ENCODE results near the gene RAD51B.

The RAD51B gene

GRCh38 chr14:68133856-68134255 is 314.3 kb downstream of the RAD51B start:
- ChIA-PET CTCF (no interaction called here), POLR2A (ENCODE audit: low non-redundant PET) (no interaction called here)
- no peak for TF ChIP-seq CTCF (conservative IDR thresholded peaks at IDR 0.05; ENCODE audit: low read depth)
- H3K27ac ChIP-seq, result no peak overlapping the region
- DNase-seq (ENCODE audit: low spot score), result no peak

GRCh38 chr14:68135028-68135427 is 315.4 kb downstream of the RAD51B start:
- ChIA-PET POLR2A (ENCODE audit: low non-redundant PET) (no interaction called here), CTCF (interaction anchor here (0.5 to 0.9 kb wide), 2 partner anchors 8 to 42 kb away, joined by 3 to 4 read pairs; no protein-coding TSS in a partner anchor)
- no peak for TF ChIP-seq CTCF (conservative IDR thresholded peaks at IDR 0.05; ENCODE audit: low read depth)
- H3K27ac ChIP-seq, result no peak overlapping the region
- DNase-seq (ENCODE audit: low spot score), result no peak

GRCh38 chr14:68135566-68135965 is 316.0 kb downstream of the RAD51B start:
- no peak overlapping the region; the same call in 1 of the 2 replicates for H3K27ac ChIP-seq
- DNase-seq (ENCODE audit: low spot score), result no peak
- ChIA-PET CTCF (interaction anchor here (0.5 to 0.9 kb wide), 2 partner anchors 9 to 42 kb away, joined by 3 to 4 read pairs; no protein-coding TSS in a partner anchor), POLR2A (ENCODE audit: low non-redundant PET) (no interaction called here)
- TF ChIP-seq CTCF (conservative IDR thresholded peaks at IDR 0.05; ENCODE audit: low read depth), result no peak

GRCh38 chr14:68137704-68138619 is 318.4 kb downstream of the RAD51B start:
- CTCF ChIA-PET, result no interaction called here
- peak; percentile 89 for DNase-seq (ENCODE audit: low spot score)
- no peak for TF ChIP-seq CTCF (conservative IDR thresholded peaks at IDR 0.05; ENCODE audit: low read depth)
- POLR2A ChIA-PET (ENCODE audit: low non-redundant PET), result interaction anchor here (0.6 kb wide), 1 partner anchor 650 kb away, joined by 5 read pairs; no protein-coding TSS in a partner anchor
- peak overlapping the region; percentile 94 for H3K27ac ChIP-seq

GRCh38 chr14:68139431-68140075 is 320.0 kb downstream of the RAD51B start:
- TF ChIP-seq CTCF (conservative IDR thresholded peaks at IDR 0.05; ENCODE audit: low read depth), result no peak
- no peak for DNase-seq (ENCODE audit: low spot score)
- H3K27ac ChIP-seq, result peak overlapping the region; percentile 96
- POLR2A ChIA-PET (ENCODE audit: low non-redundant PET), result no interaction called here
- CTCF ChIA-PET, result no interaction called here

GRCh38 chr14:68140076-68140741 is 320.6 kb downstream of the RAD51B start:
- CTCF ChIA-PET, result interaction anchor here (0.6 to 0.7 kb wide), 2 partner anchors 16 to 161 kb away, joined by 3 to 4 read pairs; no protein-coding TSS in a partner anchor
- TF ChIP-seq CTCF (conservative IDR thresholded peaks at IDR 0.05; ENCODE audit: low read depth), result no peak
- peak; percentile 86 for DNase-seq (ENCODE audit: low spot score)
- H3K27ac ChIP-seq, result peak overlapping the region; percentile 96
- POLR2A ChIA-PET (ENCODE audit: low non-redundant PET), result no interaction called here

All from RWPE1 (cell line).